OCI-LY1 (cell line): ENCODE results near the gene TUT7.

ENCODE experiments used
- EZH2 ChIP-seq: fragments of 200-600 bp; sonication (generic), shearing (Covaris generic); IDR thresholded peaks from 2 replicates; pipeline ENCODE4 v1.8.0; 2017; ENCODE audit warnings: borderline replicate concordance, mixed run types, mild to moderate bottlenecking, antibody characterized with exemption, low read length, moderate library complexity, mixed read lengths
- TF ChIP-seq, protein P1 (sequence below): fragments of 200-600 bp; sonication (generic), shearing (Covaris generic); IDR thresholded peaks from 2 replicates; pipeline ENCODE4 v1.5.1; 2017; ENCODE audit warnings: mild to moderate bottlenecking, antibody characterized with exemption, low read length, moderate library complexity, mixed read lengths

DNA sequence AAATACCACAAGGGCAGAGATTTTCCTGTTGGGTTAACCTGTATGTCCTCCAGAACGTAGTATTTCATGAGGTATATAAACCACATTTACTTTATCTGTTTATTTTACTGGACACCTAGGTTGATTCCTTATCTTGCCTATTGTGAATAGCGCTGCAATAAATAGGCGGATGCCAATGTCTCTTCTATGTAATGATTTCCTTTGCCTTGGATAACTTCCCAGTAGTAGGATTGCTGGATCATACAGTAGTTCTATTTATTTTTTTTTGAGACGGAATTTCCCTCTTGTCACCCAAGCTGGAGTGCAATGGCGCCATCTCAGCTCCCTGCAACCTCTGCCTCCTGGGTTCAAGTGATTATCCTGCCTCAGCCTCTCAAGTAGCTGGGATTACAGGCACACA is 15.6 kb upstream of the TUT7 start:
- TF ChIP-seq, protein P1, sequence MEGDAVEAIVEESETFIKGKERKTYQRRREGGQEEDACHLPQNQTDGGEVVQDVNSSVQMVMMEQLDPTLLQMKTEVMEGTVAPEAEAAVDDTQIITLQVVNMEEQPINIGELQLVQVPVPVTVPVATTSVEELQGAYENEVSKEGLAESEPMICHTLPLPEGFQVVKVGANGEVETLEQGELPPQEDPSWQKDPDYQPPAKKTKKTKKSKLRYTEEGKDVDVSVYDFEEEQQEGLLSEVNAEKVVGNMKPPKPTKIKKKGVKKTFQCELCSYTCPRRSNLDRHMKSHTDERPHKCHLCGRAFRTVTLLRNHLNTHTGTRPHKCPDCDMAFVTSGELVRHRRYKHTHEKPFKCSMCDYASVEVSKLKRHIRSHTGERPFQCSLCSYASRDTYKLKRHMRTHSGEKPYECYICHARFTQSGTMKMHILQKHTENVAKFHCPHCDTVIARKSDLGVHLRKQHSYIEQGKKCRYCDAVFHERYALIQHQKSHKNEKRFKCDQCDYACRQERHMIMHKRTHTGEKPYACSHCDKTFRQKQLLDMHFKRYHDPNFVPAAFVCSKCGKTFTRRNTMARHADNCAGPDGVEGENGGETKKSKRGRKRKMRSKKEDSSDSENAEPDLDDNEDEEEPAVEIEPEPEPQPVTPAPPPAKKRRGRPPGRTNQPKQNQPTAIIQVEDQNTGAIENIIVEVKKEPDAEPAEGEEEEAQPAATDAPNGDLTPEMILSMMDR, result no peak
- TF ChIP-seq EZH2, result no peak
